ENCODE measurements around the gene NUDT16L1.

Gene NUDT16L1

GRCh38 chr16:4684058-4684715 lies 9.2 kb upstream of the NUDT16L1 start:
- no peak for DNase-seq (ENCODE audit: extremely low read depth, low read depth)
- TF ChIP-seq, protein P1, sequence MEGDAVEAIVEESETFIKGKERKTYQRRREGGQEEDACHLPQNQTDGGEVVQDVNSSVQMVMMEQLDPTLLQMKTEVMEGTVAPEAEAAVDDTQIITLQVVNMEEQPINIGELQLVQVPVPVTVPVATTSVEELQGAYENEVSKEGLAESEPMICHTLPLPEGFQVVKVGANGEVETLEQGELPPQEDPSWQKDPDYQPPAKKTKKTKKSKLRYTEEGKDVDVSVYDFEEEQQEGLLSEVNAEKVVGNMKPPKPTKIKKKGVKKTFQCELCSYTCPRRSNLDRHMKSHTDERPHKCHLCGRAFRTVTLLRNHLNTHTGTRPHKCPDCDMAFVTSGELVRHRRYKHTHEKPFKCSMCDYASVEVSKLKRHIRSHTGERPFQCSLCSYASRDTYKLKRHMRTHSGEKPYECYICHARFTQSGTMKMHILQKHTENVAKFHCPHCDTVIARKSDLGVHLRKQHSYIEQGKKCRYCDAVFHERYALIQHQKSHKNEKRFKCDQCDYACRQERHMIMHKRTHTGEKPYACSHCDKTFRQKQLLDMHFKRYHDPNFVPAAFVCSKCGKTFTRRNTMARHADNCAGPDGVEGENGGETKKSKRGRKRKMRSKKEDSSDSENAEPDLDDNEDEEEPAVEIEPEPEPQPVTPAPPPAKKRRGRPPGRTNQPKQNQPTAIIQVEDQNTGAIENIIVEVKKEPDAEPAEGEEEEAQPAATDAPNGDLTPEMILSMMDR (IDR thresholded peaks at IDR 0.05; ENCODE audit: low read depth, low read length), result no peak

- TF ChIP-seq, protein P1 (IDR thresholded peaks at IDR 0.05; ENCODE audit: low read depth, low read length), result no peak
- DNase-seq (ENCODE audit: extremely low read depth, low read depth), result no peak
Measured at GRCh38 chr16:4684763-4685162, 8.6 kb upstream of the NUDT16L1 start.

GRCh38 chr16:4685292-4685691 lies 8.1 kb upstream of the NUDT16L1 start:
- TF ChIP-seq, protein P1 (IDR thresholded peaks at IDR 0.05; ENCODE audit: low read depth, low read length), result no peak
- DNase-seq (ENCODE audit: extremely low read depth, low read depth), result no peak

- no peak for DNase-seq (ENCODE audit: extremely low read depth, low read depth)
- TF ChIP-seq, protein P1 (IDR thresholded peaks at IDR 0.05; ENCODE audit: low read depth, low read length), result no peak
Measured at GRCh38 chr16:4685776-4686496, 7.4 kb upstream of the NUDT16L1 start.

- TF ChIP-seq, protein P1 (IDR thresholded peaks at IDR 0.05; ENCODE audit: low read depth, low read length), result no peak
- no peak for DNase-seq (ENCODE audit: extremely low read depth, low read depth)
Measured at GRCh38 chr16:4686497-4687210, 6.7 kb upstream of the NUDT16L1 start.

DNA sequence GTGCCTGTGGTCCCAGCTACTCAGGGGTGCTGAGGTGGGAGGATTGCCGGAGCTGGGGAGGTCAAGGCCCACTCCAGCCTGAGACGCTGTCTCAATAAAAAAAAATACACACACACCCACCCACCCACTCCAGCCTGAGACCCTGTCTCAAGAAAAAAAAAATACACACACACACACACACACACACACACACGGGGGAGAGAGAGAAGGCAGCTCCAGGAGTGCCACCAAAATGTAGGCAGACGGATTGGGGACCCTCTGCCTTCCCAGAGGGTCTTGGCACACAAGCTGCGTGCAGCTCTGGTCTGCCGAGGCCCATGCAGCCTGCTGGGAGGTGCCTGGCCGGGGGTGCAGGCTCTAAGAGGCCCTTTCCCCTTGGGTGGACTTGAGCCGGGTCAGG lies 5.9 kb upstream of the NUDT16L1 start:
- DNase-seq (ENCODE audit: extremely low read depth, low read depth), result no peak
- TF ChIP-seq, protein P1 (IDR thresholded peaks at IDR 0.05; ENCODE audit: low read depth, low read length), result no peak

All from AG09319 (cell line).